K562 (cell line): ENCODE measurements around the gene ARHGAP26. TPM values are rescaled to one million over a fixed set of nuclear protein-coding genes. Genes with fewer than 3 reads are reported as not detected.

Experiments
- ARID4B ChIP-seq: sonication (generic); formaldehyde crosslinking; IDR thresholded peaks from 2 replicates; pipeline ENCODE4 v1.8.0; 2022; ENCODE audit warnings: mild to moderate bottlenecking, missing genetic modification reagents
- ATF1 ChIP-seq, 2 experiments: fragments of 450-650 bp in 1 of 2; IDR thresholded peaks; 2 replicates each; pipeline ENCODE4 v1.6.1; 2016; ENCODE audit warnings: missing compliant biosample characterization in 1 of 2, missing genetic modification characterization in 1 of 2
- E2F6 ChIP-seq, 2 experiments: IDR thresholded peaks; 2 replicates each; pipeline ENCODE4 v1.6.1; 2011; ENCODE audit warnings: borderline replicate concordance in 1 of 2, control low read depth in 1 of 2, low read depth in 1 of 2, low read length in 1 of 2, mild to moderate bottlenecking in 1 of 2, mixed read lengths in 1 of 2, moderate library complexity in 1 of 2; ENCODE audit not compliant: insufficient read depth in 1 of 2, insufficient read length in 1 of 2, poor library complexity in 1 of 2, severe bottlenecking in 1 of 2; ENCODE audit errors: extremely low read depth in 1 of 2
- ELF1 ChIP-seq: fragments of 200-800 bp; sonication (Bioruptor generic); IDR thresholded peaks from 2 replicates; pipeline ENCODE4 v1.6.1; 2016; ENCODE audit warnings: missing genetic modification characterization, missing compliant biosample characterization
- HOMEZ ChIP-seq: fragments of 250-450 bp; sonication (Bioruptor Pico); IDR thresholded peaks from 2 replicates; pipeline ENCODE4 v1.4.0; 2020; ENCODE audit warnings: mild to moderate bottlenecking, moderate library complexity
- MEIS2 ChIP-seq: fragments of 450-650 bp; IDR thresholded peaks from 2 replicates; pipeline ENCODE4 v1.6.1; 2014; ENCODE audit warnings: mild to moderate bottlenecking; ENCODE audit not compliant: partially characterized antibody
- STAT5A ChIP-seq: IDR thresholded peaks from 2 replicates; pipeline ENCODE4 v1.6.1; 2012; ENCODE audit warnings: low read length, inconsistent platforms, borderline replicate concordance
- THRB ChIP-seq: fragments of 450-650 bp; formaldehyde crosslinking; conservative IDR thresholded peaks from 2 replicates; pipeline ENCODE4 v1.4.0; 2022; ENCODE audit warnings: mild to moderate bottlenecking, missing genetic modification characterization
- ZNF395 ChIP-seq: fragments of 200-800 bp; sonication (Bioruptor generic); IDR thresholded peaks from 2 replicates; pipeline ENCODE4 v1.6.1; 2017; ENCODE audit warnings: missing genetic modification characterization, missing compliant biosample characterization
- ZNF551 ChIP-seq: fragments of 250-450 bp; sonication (Bioruptor Pico); IDR thresholded peaks from 2 replicates; pipeline ENCODE4 v1.5.0; 2021; ENCODE audit warnings: mild to moderate bottlenecking, moderate library complexity
- polyA plus RNA-seq, 8 experiments: library from polyadenylated mRNA; depleted of rRNA in 4 of 8; stranded (reverse) in 5 of 8; unstranded in 3 of 8; fragments of >200 nt; fragmentation: Nextera tagmentation in 2 of 8; fragmentation: Illumina TruSeq in 1 of 8; extraction: Ambion mirVana in 2 of 8; extraction: Trizol in 1 of 8; gene quantifications; 2 replicates each; pipeline versions ENCODE4 v1.2.1 to v1.2.3, GENCODE V29; 2011 to 2014; ENCODE audit warnings: inconsistent platforms in 1 of 8, missing spikeins in 1 of 8
- total RNA-seq, 7 experiments: library from RNA; depleted of rRNA in 6 of 7; stranded (reverse); fragments of >200 nt in 6 of 7; fragmentation: Illumina TruSeq in 2 of 7; extraction: Trizol in 2 of 7; gene quantifications; 2 replicates each; pipeline versions ENCODE4 v1.2.1 to v1.2.3, GENCODE V29; 2011 to 2021; ENCODE audit warnings: low replicate concordance in 1 of 7
- TF ChIP-seq, protein P1 (sequence below): sonication (generic); formaldehyde crosslinking; IDR thresholded peaks from 2 replicates; pipeline ENCODE4 v1.9.0; 2022; ENCODE audit warnings: mild to moderate bottlenecking, missing genetic modification reagents
- TF ChIP-seq, protein P2 (sequence below): fragments of 450-650 bp; IDR thresholded peaks from 2 replicates; pipeline ENCODE4 v1.7.0; 2016; ENCODE audit warnings: borderline replicate concordance

ARHGAP26 gene
- total and polyA plus RNA-seq, 9 of the 15 experiments (the other 6 are each of a cell fraction or from before 2014, with no cell fraction given) = 0.13 to 1.1 (median 0.55) TPM

GRCh38 chr5:143244000-143244736, 474.0 kb downstream of the ARHGAP26 start (continued):
- TF ChIP-seq STAT5A (no peak), ZNF551 (no peak), E2F6 (IDR thresholded peaks at IDR 0.05; ENCODE audit: borderline replicate concordance in 1 of 2, extremely low read depth in 1 of 2, insufficient read depth in 1 of 2, insufficient read length in 1 of 2, low read depth in 1 of 2, low read length in 1 of 2, poor library complexity in 1 of 2, severe bottlenecking in 1 of 2) (peak in 1 of 2 experiments; percentile 32), MEIS2 (no peak), ARID4B (CRISPR knock-in tag) (no peak), HOMEZ (CRISPR knock-in tag) (no peak), ATF1 (CRISPR knock-in tag; IDR thresholded peaks at IDR 0.05) (no peak), ATF1 (tag; IDR thresholded peaks at IDR 0.05) (no peak), THRB (CRISPR knock-in tag) (no peak), ZNF395 (peak; percentile 80; the same call in 1 of the 2 replicates), ELF1 (tag) (peak; percentile 20; the same call in 1 of the 2 replicates)
- TF ChIP-seq, protein P1, sequence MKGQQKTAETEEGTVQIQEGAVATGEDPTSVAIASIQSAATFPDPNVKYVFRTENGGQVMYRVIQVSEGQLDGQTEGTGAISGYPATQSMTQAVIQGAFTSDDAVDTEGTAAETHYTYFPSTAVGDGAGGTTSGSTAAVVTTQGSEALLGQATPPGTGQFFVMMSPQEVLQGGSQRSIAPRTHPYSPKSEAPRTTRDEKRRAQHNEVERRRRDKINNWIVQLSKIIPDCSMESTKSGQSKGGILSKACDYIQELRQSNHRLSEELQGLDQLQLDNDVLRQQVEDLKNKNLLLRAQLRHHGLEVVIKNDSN (CRISPR knock-in tag) = 0 out of 2 replicates have a peak, but pooled peaks have one; percentile 23
- TF ChIP-seq, protein P2, sequence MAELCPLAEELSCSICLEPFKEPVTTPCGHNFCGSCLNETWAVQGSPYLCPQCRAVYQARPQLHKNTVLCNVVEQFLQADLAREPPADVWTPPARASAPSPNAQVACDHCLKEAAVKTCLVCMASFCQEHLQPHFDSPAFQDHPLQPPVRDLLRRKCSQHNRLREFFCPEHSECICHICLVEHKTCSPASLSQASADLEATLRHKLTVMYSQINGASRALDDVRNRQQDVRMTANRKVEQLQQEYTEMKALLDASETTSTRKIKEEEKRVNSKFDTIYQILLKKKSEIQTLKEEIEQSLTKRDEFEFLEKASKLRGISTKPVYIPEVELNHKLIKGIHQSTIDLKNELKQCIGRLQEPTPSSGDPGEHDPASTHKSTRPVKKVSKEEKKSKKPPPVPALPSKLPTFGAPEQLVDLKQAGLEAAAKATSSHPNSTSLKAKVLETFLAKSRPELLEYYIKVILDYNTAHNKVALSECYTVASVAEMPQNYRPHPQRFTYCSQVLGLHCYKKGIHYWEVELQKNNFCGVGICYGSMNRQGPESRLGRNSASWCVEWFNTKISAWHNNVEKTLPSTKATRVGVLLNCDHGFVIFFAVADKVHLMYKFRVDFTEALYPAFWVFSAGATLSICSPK = no peak
